Measurements from ENCODE around the gene EXOC7. TPM values are rescaled to one million over a fixed set of nuclear protein-coding genes. Genes with fewer than 3 reads are reported as not detected.
A peak's percentile ranks its signal among the peaks of the same experiment; 100 is the strongest.

Gene EXOC7
- total RNA-seq, 1 experiment from 2014 or later, result 160 TPM

- H4K91ac ChIP-seq (ENCODE audit: insufficient read length, low read depth, low read length), result no peak overlapping the region
- H3K23me2 ChIP-seq (ENCODE audit: insufficient read length, low read depth, low read length, poor library complexity, severe bottlenecking), result no peaks in the 10 kb centered on the region
- no peak for DNase-seq
- H2BK5ac ChIP-seq (ENCODE audit: insufficient read length, low read length), result no peak overlapping the region
- no peaks in the 10 kb centered on the region for H3K9me3 ChIP-seq (ENCODE audit: control insufficient read depth, low read depth, low read length)
- no peak overlapping the region for H2BK20ac ChIP-seq (ENCODE audit: low read depth, low read length, poor library complexity, severe bottlenecking)
- H2BK12ac ChIP-seq (ENCODE audit: insufficient read length, low read depth, low read length), result no peak overlapping the region
- no peak overlapping the region for H3K23ac ChIP-seq (ENCODE audit: insufficient read length, low read depth, low read length)
- no peak for TF ChIP-seq CTCF (conservative IDR thresholded peaks at IDR 0.05)
- no peak overlapping the region for H3T11ph ChIP-seq (ENCODE audit: low read length)
- H3K56ac ChIP-seq (ENCODE audit: insufficient read length, low read depth, low read length), result no peak overlapping the region
- H3K27ac Mint-ChIP-seq, result peak overlapping the region in 1 of 3 experiments; percentile 65; a peak in 2 of 7 replicates
- H3K4me1 ChIP-seq (ENCODE audit: insufficient read depth, low read length), result no peaks in the 10 kb centered on the region
- H3K4me3 Mint-ChIP-seq, result no peak overlapping the region
- H3K9ac ChIP-seq (ENCODE audit: extremely low read depth, insufficient read length, low read length), result no peak overlapping the region
- no peak overlapping the region for H4K8ac ChIP-seq (replicated peaks; ENCODE audit: insufficient read length, low read depth, low read length)
- H3K27me3 ChIP-seq (ENCODE audit: insufficient read depth, low read length), result no peaks in the 10 kb centered on the region
- H3K27ac ChIP-seq (ENCODE audit: insufficient read length, low read depth, low read length), result no peak overlapping the region
- H3K18ac ChIP-seq (ENCODE audit: insufficient read length, low read depth, low read length), result no peak overlapping the region
- no peak overlapping the region for H3K4me2 ChIP-seq (ENCODE audit: insufficient read depth, insufficient read length, low read length)
- no peaks in the 10 kb centered on the region for H3K9me3 Mint-ChIP-seq
- H3K4me1 Mint-ChIP-seq, result no peaks in the 10 kb centered on the region
- H2BK15ac ChIP-seq (ENCODE audit: low read depth, low read length), result no peak overlapping the region
- H4K5ac ChIP-seq (ENCODE audit: insufficient read length, low read depth, low read length), result no peak overlapping the region
- H2BK120ac ChIP-seq (ENCODE audit: low read depth, low read length, poor library complexity, severe bottlenecking), result no peak overlapping the region
- H2AK5ac ChIP-seq (ENCODE audit: insufficient read length, low read length), result no peak overlapping the region
- H3K79me2 ChIP-seq (ENCODE audit: insufficient read depth, low read length), result no peaks in the 10 kb centered on the region
- no peaks in the 10 kb centered on the region for H4K20me1 ChIP-seq (ENCODE audit: control insufficient read depth, insufficient read depth, insufficient read length)
- no CpG with 5 or more reads among the region's 17 CpGs for whole genome bisulfite sequencing (ENCODE audit: extremely low coverage, insufficient read length, low lambda C conversion rate)
- no peak overlapping the region for H2AFZ ChIP-seq (ENCODE audit: low read length)
- H3K79me1 ChIP-seq (ENCODE audit: insufficient read depth, low read depth, low read length, poor library complexity, severe bottlenecking), result no peaks in the 10 kb centered on the region
- no peak overlapping the region for H3K4ac ChIP-seq (ENCODE audit: low read depth, low read length)
- H3K27me3 Mint-ChIP-seq (ENCODE audit: low read depth), result no peaks in the 10 kb centered on the region
- H3K14ac ChIP-seq (ENCODE audit: insufficient read depth, low read length), result no peak overlapping the region
- H3K36me3 Mint-ChIP-seq (ENCODE audit: insufficient read depth in 1 of 3, low read depth in 3 of 3), result peaks cover 24 to 79% (median 78%) of the 10 kb centered on the region in 3 experiments; a peak in 6 of 7 replicates
These were observed 13.0 kb downstream of the EXOC7 start for GRCh38 chr17:76090517-76091129.
